HG03378 (cell line): ENCODE measurements around the gene CRABP1.

Experiments
- ATAC-seq: cut with Tn5 transposase; IDR thresholded peaks from one replicate; pipeline ENCODE4 v1.9.1; 2021; ENCODE audit warnings: mild to moderate bottlenecking, moderate library complexity; ENCODE audit not compliant: unreplicated experiment

Gene CRABP1

DNA sequence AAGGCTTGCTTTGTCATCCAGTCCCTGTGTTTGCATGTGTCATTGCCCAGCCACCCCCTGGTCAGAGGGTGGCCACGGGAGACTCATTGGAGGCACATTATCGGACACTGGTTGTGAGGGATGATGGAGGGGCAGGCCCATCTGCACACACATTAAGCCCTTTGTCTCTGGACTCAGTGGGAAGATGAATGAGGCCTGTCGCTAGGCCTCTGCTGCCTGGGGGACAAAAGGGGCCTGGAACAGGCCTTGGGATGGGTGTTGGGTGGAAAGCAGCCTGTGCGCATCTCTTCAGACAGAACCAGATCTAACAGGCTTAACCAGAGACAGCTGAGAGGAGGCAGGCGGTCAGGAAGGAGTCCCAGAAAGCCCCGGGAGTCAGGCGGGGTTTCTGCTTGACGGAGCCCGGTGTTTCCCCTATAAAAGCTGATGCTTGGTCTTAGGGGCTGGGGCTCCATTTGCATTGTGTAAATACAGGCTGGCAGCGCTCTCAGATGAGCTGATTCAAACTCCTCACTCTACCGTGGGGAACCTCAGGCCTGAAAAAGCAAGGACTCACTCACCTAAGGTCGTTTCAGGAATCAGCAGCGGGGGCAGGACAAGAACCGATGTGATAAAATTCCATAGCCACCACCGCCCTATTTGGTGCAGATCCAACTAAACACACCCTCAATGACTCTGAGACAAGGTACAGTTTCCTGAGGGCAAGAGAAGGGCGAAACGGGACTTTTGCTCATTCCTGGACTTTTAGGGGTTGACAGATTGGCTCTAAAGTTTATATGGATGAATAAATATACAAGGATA lies 23.7 kb upstream of the CRABP1 start:
- ATAC-seq: no peak

DNA sequence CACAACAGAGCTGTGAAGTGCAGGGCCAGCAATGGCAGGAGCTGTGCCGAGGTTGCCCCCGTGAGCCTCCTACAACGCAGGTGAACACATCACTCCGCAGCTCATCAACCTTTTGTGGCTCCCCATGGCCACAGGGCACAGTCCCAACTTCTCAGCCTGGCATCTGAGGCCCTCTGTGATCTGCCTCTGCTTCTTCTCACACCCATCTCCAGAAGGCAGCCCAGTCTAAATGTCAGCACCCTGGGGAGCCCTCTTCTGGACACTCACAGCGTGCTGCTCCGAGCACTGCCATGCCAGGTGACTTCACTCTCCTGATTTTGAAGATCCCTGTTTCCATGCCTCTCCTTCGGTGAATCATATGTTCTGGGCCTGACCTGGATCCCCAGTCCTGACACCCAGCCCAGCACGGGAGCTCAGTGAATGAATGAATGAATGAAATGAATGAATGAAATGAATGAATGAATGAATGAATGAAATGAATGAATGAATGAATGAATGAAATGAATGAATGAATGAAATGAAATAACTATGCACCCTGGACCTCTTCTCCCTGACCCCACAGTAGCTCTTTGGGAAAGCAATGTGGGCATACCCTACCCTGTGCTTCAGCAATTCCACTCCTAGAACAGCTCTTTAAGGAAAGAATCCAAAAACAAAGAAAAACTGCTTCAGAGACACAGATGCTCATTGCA lies 22.9 kb upstream of the CRABP1 start:
- ATAC-seq: no peak

DNA sequence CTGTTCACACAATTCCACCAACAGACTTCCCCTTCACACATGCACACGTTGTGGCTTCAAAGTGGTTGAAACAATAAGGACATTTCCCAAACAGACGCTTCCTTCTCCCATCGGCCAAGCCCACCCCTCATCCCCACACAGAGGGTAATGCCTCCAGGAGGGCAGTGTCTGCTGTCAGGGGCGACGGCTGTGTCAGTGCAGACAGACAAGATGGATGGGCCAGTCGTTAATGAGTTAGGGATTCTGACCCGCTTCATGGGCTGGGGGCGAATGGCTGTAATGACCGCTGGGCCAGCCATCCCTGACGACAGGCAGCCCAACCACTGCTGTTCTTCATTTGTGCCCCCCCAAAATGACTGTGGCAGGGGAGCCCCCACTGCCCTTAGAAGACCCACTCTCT lies 20.6 kb upstream of the CRABP1 start:
- ATAC-seq: no peak

DNA sequence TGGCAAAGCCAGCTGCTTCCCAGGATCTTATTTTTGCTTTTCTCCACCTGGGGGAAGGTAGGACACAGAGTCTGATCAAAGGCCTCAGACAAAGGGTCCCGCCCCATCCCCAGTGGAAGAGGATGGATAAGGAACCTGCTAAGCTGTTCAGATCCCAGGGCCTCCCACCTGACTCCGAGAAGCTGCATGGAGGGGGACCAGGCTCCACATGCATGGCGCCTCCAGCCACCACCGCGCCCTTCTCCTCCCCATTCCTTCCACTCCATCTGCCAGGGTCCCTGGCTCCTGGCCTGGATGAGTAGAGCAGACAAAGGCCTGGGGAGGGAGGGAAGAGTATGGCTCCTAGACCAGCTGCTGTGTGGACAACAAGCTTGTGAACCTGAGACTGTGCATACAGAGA lies 20.0 kb upstream of the CRABP1 start:
- ATAC-seq: no peak

DNA sequence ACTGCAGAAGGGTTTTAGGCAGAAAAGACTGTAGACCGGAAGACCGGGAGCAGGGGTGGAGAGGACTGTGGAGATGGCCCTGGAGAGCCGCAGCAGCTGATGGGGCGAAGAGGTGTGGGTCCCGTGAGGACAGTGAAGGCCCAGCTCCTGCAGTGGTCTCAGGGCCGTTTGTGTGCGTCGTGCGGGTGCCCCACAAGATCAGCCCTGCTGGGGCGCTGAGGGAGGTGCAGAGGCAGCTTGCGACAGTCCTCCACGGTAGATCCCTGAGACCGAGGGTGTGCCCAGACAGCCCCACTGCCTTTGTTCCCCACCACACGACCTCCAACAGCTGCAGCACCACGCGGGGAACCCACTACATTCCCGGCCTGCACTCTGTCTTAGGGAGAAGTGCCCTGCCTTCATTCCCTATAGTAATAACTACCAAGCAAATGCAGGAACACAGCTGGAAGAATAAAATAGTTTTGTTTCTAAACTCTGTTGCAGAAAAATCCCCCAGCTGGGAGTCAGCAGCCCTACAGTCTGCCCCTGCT lies 19.0 kb upstream of the CRABP1 start:
- ATAC-seq: no peak

DNA sequence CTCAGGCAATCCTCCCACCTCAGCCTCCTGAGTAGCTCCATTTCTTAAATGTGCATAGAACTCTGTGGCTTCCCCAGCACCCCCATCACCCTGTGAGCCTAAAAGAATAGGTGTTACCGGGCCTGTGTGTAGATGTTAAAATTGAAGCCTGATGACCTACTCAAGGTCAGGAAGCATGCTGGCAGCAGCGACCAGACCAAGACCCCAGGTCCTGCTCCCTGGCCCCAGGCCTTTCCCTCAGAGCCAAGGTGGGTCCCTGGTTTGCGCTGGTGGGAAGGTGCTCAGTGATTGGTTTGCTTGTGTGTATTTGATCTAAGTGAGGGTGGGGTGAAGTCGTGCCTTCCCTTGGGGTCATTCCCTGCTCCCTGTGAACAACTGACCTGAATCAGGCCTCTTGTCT lies 18.4 kb upstream of the CRABP1 start:
- ATAC-seq: no peak

DNA sequence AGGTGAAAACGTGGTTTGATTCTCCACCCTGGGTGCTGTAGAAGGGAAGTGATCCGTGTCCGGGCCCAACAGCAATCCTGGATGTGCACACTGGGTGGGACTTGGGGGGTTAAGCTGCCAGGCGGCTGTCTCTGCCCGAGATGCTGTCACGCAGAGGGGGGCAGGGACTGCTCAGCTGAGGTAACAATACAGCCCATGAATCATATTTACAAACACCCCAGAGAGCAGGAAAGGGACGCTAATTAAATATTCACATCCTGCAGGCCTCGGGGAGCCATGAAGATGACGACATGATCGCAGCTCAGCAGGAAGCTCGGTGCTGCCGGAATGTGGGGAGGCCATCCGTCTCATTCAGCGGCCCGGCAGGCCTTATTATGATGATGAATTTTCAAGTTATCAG lies 17.9 kb upstream of the CRABP1 start:
- no peak for ATAC-seq

DNA sequence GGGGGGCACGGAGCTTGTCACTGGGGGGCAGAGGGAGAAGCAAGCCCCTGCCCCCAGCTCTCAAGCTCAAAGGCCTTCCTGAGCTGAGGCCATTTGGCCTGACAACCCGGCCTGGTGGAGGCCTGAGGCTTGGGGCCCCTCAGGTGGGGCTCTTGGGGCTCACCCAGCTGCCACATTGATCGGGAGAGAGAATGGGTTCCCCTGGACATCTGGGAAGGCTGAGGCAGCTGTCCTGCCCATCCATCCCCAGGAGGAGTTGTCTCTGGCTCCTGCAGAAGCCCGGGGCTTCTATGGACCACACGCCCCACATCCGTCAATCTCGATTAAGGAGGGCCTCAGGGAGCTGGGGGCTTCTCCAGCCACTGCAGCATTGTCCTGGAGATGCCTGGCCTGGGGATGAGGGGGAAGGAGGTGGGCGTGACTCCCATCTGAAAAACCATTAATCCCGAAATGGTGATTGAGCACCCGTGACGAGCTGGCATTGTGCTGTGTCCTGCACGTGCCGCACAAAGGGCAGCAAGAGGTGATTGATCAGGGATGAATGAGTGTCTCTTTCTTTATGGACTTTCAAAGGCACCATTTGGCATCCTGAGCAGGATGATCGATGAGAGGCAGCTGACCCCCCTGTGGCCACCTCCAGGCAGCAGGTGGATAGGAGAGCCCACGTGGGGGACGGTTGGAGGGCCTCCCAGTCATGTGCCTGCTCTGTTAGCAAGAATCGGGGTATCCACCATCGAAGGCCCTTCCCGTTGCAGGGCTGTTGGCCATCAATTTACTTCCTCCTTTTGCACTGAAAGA lies 17.2 kb upstream of the CRABP1 start:
- no peak for ATAC-seq

DNA sequence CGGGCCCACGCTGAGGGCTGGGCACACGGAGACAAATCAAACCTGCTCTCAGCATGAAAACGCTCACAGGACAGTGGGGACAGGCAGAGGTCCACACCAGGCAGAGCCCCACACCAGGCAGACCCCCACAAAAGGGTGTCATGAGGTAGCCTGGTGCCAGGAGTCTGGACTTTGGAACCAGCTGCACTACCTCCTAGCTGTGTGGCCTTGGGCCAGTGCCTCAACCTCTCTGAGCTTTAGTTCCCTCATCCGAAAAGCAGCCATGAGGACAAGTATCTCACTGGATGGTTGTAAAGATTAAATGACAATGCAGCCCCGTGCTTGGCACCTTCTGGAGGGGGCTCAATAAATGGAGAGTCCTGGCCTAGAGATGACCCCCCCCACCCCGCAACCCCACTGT lies 16.5 kb upstream of the CRABP1 start:
- ATAC-seq: no peak

DNA sequence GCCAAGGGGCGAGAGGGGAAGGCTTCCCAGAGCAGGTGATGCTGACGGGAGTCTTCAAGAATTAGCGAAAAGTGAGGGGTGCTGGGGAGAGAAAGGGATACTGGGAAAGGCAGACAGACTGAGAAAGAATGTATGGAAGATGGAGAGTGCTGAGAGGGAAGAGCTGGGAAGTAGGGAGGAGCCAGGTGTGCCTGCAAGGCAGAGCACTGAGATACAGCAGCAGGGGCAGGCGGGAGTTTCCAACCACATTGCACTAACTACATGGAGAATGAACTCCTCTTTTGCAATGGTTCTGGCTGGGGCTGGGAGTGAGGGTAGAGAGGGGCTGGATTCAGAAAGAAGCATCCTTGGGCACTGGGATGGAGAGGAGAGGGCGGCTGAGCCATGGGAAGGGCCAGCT lies 16.0 kb upstream of the CRABP1 start:
- no peak for ATAC-seq

DNA sequence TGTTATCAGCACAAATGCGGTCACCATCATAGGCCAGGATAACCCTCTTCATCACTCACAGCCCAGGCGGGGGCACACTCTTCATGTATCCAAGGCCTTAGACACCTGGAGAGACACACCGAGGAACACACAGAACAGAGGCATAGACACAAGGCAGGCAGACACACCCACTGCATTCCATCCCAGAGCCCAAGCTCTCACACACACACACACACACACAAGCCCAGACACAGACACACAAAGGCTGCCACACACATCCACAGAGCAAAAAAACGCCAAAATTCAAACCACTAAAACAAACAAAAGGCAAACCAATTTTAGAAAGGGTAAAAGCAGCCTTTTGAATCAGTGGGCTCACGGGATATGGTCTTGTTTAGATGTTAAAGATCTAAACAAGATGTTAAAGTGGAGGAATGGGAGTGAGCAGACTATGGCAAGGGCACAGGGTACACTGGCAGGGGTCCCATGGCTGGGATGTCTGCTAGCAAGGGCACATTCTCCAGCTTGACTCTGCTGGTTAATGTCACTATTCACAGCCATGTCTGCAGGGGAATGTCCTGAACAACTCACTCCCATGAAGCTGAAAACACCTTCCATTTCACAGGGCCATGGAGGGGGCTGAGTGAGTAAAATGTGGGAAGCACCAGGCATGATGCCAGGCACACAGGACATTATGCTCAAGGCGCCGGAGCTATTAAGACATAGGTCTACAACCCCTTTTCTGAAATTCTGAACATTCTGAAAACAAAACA lies 14.9 kb upstream of the CRABP1 start:
- no peak for ATAC-seq

DNA sequence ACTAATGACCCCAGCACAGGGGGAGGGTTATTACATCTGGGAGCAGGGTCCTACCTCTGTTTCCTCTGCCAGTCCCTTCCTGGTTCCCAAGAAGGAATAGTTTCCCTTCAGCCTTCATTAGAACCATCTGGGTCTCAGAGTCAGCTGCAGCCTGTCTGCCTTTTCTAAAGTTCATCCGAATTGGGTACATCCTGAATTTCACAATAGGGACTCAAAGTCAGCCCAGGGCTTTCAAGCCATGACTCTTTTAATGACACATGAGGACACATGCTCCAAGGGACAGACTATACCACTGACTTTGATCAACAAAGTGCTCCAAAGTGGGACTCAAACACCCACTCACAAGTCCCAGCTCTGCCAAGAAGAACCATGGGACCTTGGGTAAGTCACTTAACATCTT lies 12.7 kb upstream of the CRABP1 start:
- ATAC-seq: no peak

DNA sequence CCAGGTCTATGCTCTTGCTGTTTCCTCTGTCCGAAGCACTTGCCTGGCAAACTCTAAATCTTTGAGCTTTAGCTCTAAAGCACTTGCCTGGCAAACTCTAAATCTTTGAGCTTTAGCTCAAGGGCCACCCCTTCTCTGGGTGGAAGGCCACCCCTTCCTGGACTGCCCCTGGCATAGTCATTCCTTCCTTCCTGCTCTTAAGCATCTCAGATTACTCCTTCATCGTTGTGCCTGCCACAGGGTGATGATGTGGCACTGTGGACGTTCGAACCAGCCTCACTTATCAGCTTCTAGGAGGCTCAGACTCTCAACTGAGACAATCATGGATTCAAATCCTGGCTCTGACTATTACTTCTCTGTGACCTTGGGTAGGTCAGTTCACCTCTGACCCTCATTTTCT lies 10.5 kb upstream of the CRABP1 start:
- no peak for ATAC-seq

DNA sequence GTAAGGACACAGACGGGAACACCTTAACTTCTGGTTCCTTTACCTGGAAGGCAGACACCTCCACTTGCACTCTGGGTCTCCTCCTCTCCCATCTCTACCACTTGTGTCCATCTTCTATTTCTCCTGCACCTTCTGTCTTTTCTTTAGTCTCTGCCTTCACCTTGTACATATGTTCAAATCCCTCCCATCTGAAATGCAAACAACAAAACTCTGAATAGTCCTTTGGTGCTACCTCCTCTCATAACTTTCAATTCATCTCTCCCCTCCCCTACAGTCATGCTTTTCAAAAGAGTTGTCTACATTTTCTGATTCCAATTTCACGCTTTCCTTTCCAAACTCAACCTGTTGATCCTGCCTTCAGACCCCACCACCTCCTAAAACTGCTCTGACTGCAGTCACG lies 5.3 kb upstream of the CRABP1 start:
- ATAC-seq: no peak

DNA sequence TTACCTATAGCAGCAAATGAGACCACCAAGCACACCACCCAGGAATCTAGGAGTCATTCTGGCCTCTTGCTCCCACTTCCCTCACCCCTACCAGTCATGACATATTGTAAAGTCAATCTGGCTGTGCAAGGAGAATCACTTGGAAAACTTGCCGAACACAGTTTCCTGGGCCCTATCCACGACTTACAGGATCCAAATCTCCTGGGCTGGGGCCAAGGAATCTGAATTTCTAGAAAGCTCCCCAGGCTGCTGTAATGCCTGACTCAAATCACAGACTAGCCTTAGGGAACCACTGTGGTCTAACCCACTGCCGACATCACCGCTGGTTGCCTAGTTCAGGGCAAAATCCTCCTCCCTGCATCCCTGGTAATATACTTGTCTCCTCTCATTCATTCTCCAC lies 4.2 kb upstream of the CRABP1 start:
- ATAC-seq: no peak

DNA sequence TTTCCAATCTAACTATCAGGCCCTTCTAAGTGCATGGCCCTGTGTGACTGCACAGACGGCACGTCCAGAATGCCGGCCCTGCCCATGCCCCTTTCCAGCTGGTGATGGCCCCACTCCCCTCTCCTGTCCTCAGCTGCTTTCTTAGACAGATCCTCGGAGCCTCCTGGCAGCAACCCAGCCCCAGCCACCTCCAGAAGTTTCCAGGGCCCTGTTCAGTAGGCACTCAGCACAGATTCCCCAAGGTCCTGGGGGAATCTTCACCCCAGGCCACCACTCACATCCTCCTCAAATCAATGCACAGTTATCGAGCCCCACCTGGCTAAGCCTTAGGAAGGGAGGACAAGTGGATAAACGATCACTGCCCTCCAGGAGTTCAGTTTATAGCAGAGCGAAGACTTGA lies 1.4 kb upstream of the CRABP1 start:
- ATAC-seq: no peak

DNA sequence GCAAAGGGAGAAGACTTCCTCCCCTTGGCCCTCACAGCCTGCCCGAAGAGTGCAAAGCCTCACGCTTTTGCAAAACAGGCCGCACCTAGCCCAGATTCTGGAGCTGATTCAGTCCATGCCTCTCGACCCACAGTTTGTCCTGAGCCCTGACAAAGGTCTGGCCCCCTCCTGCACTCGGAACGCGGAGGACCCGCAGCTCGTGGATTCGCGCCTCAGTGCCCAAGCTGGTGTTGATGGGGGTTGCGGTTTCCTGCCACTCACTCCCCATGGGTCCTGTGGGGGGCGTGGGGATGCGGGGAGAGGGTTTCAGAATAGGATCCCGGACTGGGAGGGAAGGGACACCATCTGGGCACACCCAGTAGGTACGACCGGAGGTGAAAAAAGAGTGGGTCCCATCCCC lies 594 bp upstream of the CRABP1 start:
- ATAC-seq: no peak

DNA sequence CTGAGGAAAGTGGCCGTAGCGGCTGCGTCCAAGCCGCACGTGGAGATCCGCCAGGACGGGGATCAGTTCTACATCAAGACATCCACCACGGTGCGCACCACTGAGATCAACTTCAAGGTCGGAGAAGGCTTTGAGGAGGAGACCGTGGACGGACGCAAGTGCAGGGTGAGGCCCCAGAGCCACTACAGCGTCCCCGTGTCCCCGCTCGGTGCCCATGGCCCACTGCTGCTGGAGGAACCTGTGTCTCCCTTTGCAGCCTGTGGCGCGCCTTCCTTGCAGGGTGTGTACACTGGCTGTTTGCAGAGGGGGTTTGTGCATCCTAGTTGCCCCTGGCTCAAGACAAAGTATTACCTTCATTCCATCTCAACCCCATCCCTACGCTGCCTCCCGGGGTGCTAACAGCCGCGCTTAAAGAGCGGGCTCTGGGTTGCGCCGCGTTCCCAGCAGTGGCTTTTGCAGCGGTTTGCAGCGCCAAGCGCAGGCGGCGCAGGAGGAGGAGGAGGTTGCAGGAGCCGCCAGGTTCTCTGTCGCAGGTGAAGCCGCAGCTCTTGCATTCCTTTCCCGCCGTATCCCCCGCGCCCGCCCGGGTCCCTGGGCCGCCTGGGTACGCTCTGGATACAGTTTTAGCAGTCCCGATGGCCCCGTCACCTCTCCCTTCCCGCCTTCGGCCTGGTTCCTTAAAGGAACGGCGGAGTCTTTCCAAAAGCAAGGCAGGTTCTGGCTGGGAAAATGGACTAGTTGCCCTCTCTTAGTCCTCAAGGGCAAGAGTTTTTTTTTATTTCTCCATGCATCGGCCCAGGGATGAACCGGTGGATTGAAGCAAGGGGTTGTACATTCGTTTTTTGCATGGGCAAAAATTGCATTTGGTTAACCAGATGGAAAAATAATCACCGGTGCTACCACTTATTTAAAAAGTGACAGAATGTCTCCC lies 1.2 kb downstream of the CRABP1 start:
- no peak for ATAC-seq

DNA sequence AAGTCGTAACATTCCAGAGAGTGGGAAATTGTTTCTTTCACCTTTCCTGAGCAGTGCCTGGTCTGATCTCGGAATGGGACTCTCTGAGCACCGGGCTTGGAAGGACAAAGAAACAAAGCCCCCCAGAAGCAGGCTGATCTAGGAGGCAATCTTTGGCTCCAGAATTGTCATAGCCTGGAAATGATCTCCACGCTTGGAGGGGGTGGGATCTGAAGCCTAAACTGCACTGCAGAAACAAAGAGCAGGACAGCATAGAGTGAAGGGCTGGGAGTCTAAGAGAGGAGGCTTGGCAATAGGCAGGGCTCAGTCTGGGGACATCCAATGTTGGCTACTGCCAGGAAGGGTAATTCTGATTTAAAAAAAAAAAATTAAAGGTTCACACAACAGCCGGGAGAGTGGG lies 1.9 kb downstream of the CRABP1 start:
- no peak for ATAC-seq
